GM12878 (cell line): Measurements from ENCODE around the gene SPIRE2. TPM values are rescaled to one million over a fixed set of nuclear protein-coding genes. Genes with fewer than 3 reads are reported as not detected.

ENCODE experiments used
- E4F1 ChIP-seq: fragments of 450-650 bp; IDR thresholded peaks from 2 replicates; pipeline ENCODE4 v1.6.1; 2018; ENCODE audit warnings: borderline replicate concordance, mild to moderate bottlenecking; ENCODE audit not compliant: partially characterized antibody
- HSF1 ChIP-seq: fragments of 150-350 bp; IDR thresholded peaks from 2 replicates; pipeline ENCODE4 v1.6.1; 2014; ENCODE audit warnings: mild to moderate bottlenecking, low read depth, low read length
- JUND ChIP-seq: IDR thresholded peaks from 2 replicates; pipeline ENCODE4 v1.6.1; 2012; ENCODE audit warnings: low read depth, mild to moderate bottlenecking, low read length, improper control_type of control experiment, moderate library complexity
- PKNOX1 ChIP-seq: fragments of 450-650 bp; IDR thresholded peaks from 2 replicates; pipeline ENCODE4 v1.6.1; 2016; ENCODE audit warnings: mild to moderate bottlenecking
- RUNX3 ChIP-seq: IDR thresholded peaks from 2 replicates; pipeline ENCODE4 v1.6.1; 2012; ENCODE audit warnings: low read length, inconsistent platforms
- polyA plus RNA-seq, 11 experiments: library from polyadenylated mRNA; depleted of rRNA in 4 of 11; unstranded in 6 of 11; stranded (reverse) in 5 of 11; fragments of >200 nt; fragmentation: Nextera tagmentation in 4 of 11; fragmentation: Illumina TruSeq in 1 of 11; extraction: Ambion mirVana in 4 of 11; extraction: Trizol in 1 of 11; gene quantifications; 1 replicate in 1 of 11; 2 replicates in 10 of 11; pipeline versions ENCODE4 v1.2.1 to v1.2.3, GENCODE V29; 2011 to 2016; ENCODE audit warnings: inconsistent platforms in 2 of 11, missing spikeins in 2 of 11, low read depth in 1 of 11
- total RNA-seq, 4 experiments: library from RNA; depleted of rRNA in 3 of 4; stranded (reverse); fragments of >200 nt in 3 of 4; fragmentation: Illumina TruSeq in 1 of 4; extraction: Trizol in 1 of 4; gene quantifications; 2 replicates each; pipeline versions ENCODE4 v1.2.1 to v1.2.3, GENCODE V29; 2013 to 2021

SPIRE2 gene
- total and polyA plus RNA-seq, 10 of the 15 experiments (the other 5 are each of a cell fraction or from before 2014, with no cell fraction given): 0.03 to 0.64 (median 0.27) TPM; not detected in 1

DNA sequence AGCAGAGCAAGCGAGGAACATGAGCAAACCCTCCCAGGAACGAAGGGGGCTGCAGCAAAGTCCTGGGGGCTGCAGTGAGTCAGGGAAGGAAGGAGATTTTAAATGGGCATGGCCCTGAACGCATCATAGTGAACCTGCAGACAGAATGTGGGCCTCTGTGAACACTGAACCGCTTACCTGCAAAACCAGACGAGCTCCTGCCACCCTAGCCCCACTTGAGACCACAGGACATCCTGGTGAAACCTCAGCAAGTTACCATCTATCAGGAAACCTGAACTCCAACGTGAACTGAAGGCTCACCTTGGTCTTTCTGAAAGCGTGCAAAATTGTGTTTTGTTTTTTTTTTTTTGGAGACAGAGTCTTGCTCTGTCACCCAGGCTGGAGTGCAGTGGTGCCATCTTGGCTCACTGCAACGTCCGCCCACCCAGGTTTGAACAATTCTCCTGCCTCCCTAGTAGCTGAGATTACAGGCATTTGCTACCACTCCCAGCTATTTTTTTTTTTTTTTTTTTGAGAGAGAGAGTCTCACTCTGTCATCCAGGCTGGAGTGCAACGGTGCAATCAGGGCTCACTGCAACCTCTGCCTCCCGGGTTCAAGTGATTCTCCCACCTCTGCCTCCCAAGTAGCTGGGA is 42.6 kb upstream of the SPIRE2 start (continued):
- TF ChIP-seq E4F1 (no peak), HSF1 (no peak), RUNX3 (no peak), JUND (no peak), PKNOX1 (no peak)
